ENCODE results near the gene PPP4R3A. TPM values are rescaled to one million over a fixed set of nuclear protein-coding genes. Genes with fewer than 3 reads are reported as not detected.
"Not testable (repeated sequence)": the region's sequence is repeated elsewhere in the genome, so short reads cannot be mapped to it uniquely, and the experiment has no call there.

PPP4R3A gene
- total RNA-seq, 1 experiment from 2014 or later, result 101 TPM

GRCh38 chr14:91501348-91501747 is 8.8 kb downstream of the PPP4R3A start:
- Histone ChIP-seq H3K4me1 (ENCODE audit: insufficient read depth, low read length, poor library complexity, severe bottlenecking) (peaks cover 8% of the 10 kb centered on the region), H3K27me3 (replicated peaks; ENCODE audit: insufficient read depth, low read depth, low read length, poor library complexity) (no peaks in the 10 kb centered on the region), H3K4me3 (ENCODE audit: low read depth, low read length, poor library complexity, severe bottlenecking) (no peak overlapping the region), H3K9me3 (ENCODE audit: low read depth, low read length, poor library complexity, severe bottlenecking) (no peaks in the 10 kb centered on the region), H3K27ac (ENCODE audit: low read depth, low read length, poor library complexity, severe bottlenecking) (no peak overlapping the region), H3K36me3 (ENCODE audit: insufficient read depth, low read length, poor library complexity, severe bottlenecking) (peaks cover 4% of the 10 kb centered on the region)
- CTCF ChIA-PET, result no interaction called here
- DNase-seq (ENCODE audit: low spot score), result no peak
- intact Hi-C loops (cut with micrococcal nuclease; ENCODE audit: unreplicated experiment), result no loop called here
- BruUV-seq (replicated peaks), result no TSS peak
- POLR2A ChIA-PET (ENCODE audit: low non-redundant PET), result no interaction called here
- TF ChIP-seq EZH2 (IDR thresholded peaks at IDR 0.05; ENCODE audit: borderline replicate concordance, low read depth, low read length, poor library complexity, severe bottlenecking), result no peak
- no peak for TF ChIP-seq CTCF (conservative IDR thresholded peaks at IDR 0.05; ENCODE audit: low read depth, low read length)

GRCh38 chr14:91496790-91497189 is 13.3 kb downstream of the PPP4R3A start:
- intact Hi-C loops (cut with micrococcal nuclease; ENCODE audit: unreplicated experiment), result loop anchor here (10.0 kb wide), 1 partner anchor 498 kb away; no protein-coding TSS in a partner anchor
- POLR2A ChIA-PET (ENCODE audit: low non-redundant PET), result no interaction called here
- DNase-seq (ENCODE audit: low spot score), result no peak
- TF ChIP-seq CTCF (conservative IDR thresholded peaks at IDR 0.05; ENCODE audit: low read depth, low read length), result no peak
- no peak for TF ChIP-seq EZH2 (IDR thresholded peaks at IDR 0.05; ENCODE audit: borderline replicate concordance, low read depth, low read length, poor library complexity, severe bottlenecking)
- H3K27me3 ChIP-seq (replicated peaks; ENCODE audit: insufficient read depth, low read depth, low read length, poor library complexity), result no peaks in the 10 kb centered on the region
- H3K9me3 ChIP-seq (ENCODE audit: low read depth, low read length, poor library complexity, severe bottlenecking), result no peaks in the 10 kb centered on the region
- CTCF ChIA-PET, result no interaction called here
- no peak overlapping the region for H3K27ac ChIP-seq (ENCODE audit: low read depth, low read length, poor library complexity, severe bottlenecking)
- H3K36me3 ChIP-seq (ENCODE audit: insufficient read depth, low read length, poor library complexity, severe bottlenecking), result no peaks in the 10 kb centered on the region
- BruUV-seq (replicated peaks), result no TSS peak
- H3K4me1 ChIP-seq (ENCODE audit: insufficient read depth, low read length, poor library complexity, severe bottlenecking), result peaks cover 12% of the 10 kb centered on the region
- no peak overlapping the region for H3K4me3 ChIP-seq (ENCODE audit: low read depth, low read length, poor library complexity, severe bottlenecking)

GRCh38 chr14:91494392-91495065 is 15.6 kb downstream of the PPP4R3A start:
- H3K4me3 ChIP-seq (ENCODE audit: low read depth, low read length, poor library complexity, severe bottlenecking); H3K27ac ChIP-seq (ENCODE audit: low read depth, low read length, poor library complexity, severe bottlenecking); CTCF ChIA-PET; POLR2A ChIA-PET (ENCODE audit: low non-redundant PET); BruUV-seq (replicated peaks); H3K27me3 ChIP-seq (replicated peaks; ENCODE audit: insufficient read depth, low read depth, low read length, poor library complexity); DNase-seq (ENCODE audit: low spot score); H3K36me3 ChIP-seq (ENCODE audit: insufficient read depth, low read length, poor library complexity, severe bottlenecking); H3K9me3 ChIP-seq (ENCODE audit: low read depth, low read length, poor library complexity, severe bottlenecking): not testable (repeated sequence)
- intact Hi-C loops (cut with micrococcal nuclease; ENCODE audit: unreplicated experiment), result loop anchor here (10.0 kb wide), 1 partner anchor 500 kb away; no protein-coding TSS in a partner anchor
- H3K4me1 ChIP-seq (ENCODE audit: insufficient read depth, low read length, poor library complexity, severe bottlenecking), result peaks cover 12% of the 10 kb centered on the region

GRCh38 chr14:91493169-91493568 is 16.9 kb downstream of the PPP4R3A start:
- Histone ChIP-seq H3K27me3 (replicated peaks; ENCODE audit: insufficient read depth, low read depth, low read length, poor library complexity) (no peaks in the 10 kb centered on the region), H3K4me3 (ENCODE audit: low read depth, low read length, poor library complexity, severe bottlenecking) (no peak overlapping the region), H3K4me1 (ENCODE audit: insufficient read depth, low read length, poor library complexity, severe bottlenecking) (peaks cover 12% of the 10 kb centered on the region), H3K36me3 (ENCODE audit: insufficient read depth, low read length, poor library complexity, severe bottlenecking) (peaks cover 6% of the 10 kb centered on the region), H3K27ac (ENCODE audit: low read depth, low read length, poor library complexity, severe bottlenecking) (no peak overlapping the region), H3K9me3 (ENCODE audit: low read depth, low read length, poor library complexity, severe bottlenecking) (no peaks in the 10 kb centered on the region)
- CTCF ChIA-PET, result no interaction called here
- intact Hi-C loops (cut with micrococcal nuclease; ENCODE audit: unreplicated experiment), result loop anchor here (10.0 kb wide), 1 partner anchor 502 kb away; no protein-coding TSS in a partner anchor
- TF ChIP-seq EZH2 (IDR thresholded peaks at IDR 0.05; ENCODE audit: borderline replicate concordance, low read depth, low read length, poor library complexity, severe bottlenecking) (no peak), CTCF (conservative IDR thresholded peaks at IDR 0.05; ENCODE audit: low read depth, low read length) (no peak)
- BruUV-seq (replicated peaks), result no TSS peak
- DNase-seq (ENCODE audit: low spot score), result no peak
- POLR2A ChIA-PET (ENCODE audit: low non-redundant PET), result interaction anchor here (0.6 kb wide), 1 partner anchor 15 kb away, joined by 6 read pairs; no protein-coding TSS in a partner anchor
